T-cell (primary cell): ENCODE measurements around the gene C16orf96. TPM values are rescaled to one million over a fixed set of nuclear protein-coding genes. Genes with fewer than 3 reads are reported as not detected.

ENCODE experiments used
- ATAC-seq, 4 experiments: fragments of 200-7000 bp in 3 of 4; fragments of 150-1000 bp in 1 of 4; cut with Tn5 transposase; replicated peaks in 1 of 4; 1 replicate in 3 of 4; 2 replicates in 1 of 4; pipeline ENCODE4 v1.10.0; 2021; ENCODE audit warnings: moderate library complexity in 3 of 4, mild to moderate bottlenecking in 2 of 4, moderate number of reproducible peaks in 1 of 4
- CTCF ChIA-PET, 2 donors: fragments of 300-600 bp; sonication (Branson Sonifier 250); formaldehyde crosslinking; loops; one replicate each; lab custom pipeline; 2022; ENCODE audit warnings: antibody characterized with exemption in 2 of 2; lab: Charles Lee
- POLR2A ChIA-PET, 2 donors: fragments of 300-600 bp; sonication (Branson Sonifier 250); formaldehyde crosslinking; loops; one replicate each; lab custom pipeline; 2022; ENCODE audit warnings: antibody characterized with exemption in 2 of 2; lab: Charles Lee
- DNase-seq, 35 experiments: peaks; one replicate each; pipeline versions ENCODE4 v3.0.0 to v3.0.0-alpha.2; 2013 to 2023
- H3K27ac ChIP-seq: one replicate; pipeline ENCODE4 v1.5.1; 2013; ENCODE audit warnings: low read length
- H3K27me3 ChIP-seq, 2 experiments: replicated peaks in 1 of 2; 1 replicate in 1 of 2; 2 replicates in 1 of 2; pipeline versions ENCODE4 v1.6.1 to v1.7.0; 2013; ENCODE audit warnings: low read length in 1 of 2, mixed read lengths in 1 of 2; ENCODE audit not compliant: control insufficient read depth in 2 of 2, insufficient read depth in 2 of 2; ENCODE audit errors: extremely low read depth in 1 of 2
- H3K36me3 ChIP-seq, 2 donors: 1 replicate in 1 of 2; 2 replicates in 1 of 2; pipeline versions ENCODE4 v1.6.1 to v1.7.0; 2013; ENCODE audit warnings: low read length in 1 of 2; ENCODE audit not compliant: control insufficient read depth in 2 of 2, insufficient read depth in 1 of 2; ENCODE audit errors: extremely low read depth in 1 of 2
- H3K4me1 ChIP-seq, 2 experiments: 1 replicate in 1 of 2; 2 replicates in 1 of 2; pipeline versions ENCODE4 v1.6.1 to v1.7.0; 2013; ENCODE audit warnings: low read length in 2 of 2, mixed read lengths in 1 of 2; ENCODE audit not compliant: insufficient read depth in 2 of 2, control insufficient read depth in 1 of 2; ENCODE audit errors: extremely low read depth in 1 of 2
- H3K4me3 ChIP-seq, 2 donors: 1 replicate in 1 of 2; 2 replicates in 1 of 2; pipeline versions ENCODE4 v1.5.1 to v1.7.0; 2013; ENCODE audit warnings: mild to moderate bottlenecking in 2 of 2, low read length in 1 of 2, moderate library complexity in 1 of 2; ENCODE audit not compliant: control insufficient read depth in 1 of 2; ENCODE audit errors: extremely low read depth in 1 of 2
- H3K9me3 ChIP-seq: 2 replicates; pipeline ENCODE4 v1.7.0; 2013
- H3K27ac Mint-ChIP-seq, 2 donors: one replicate each; pipeline ENCODE4 v1.8.0; 2020 to 2021; ENCODE audit warnings: mild to moderate bottlenecking in 2 of 2, mixed read lengths in 2 of 2
- H3K27me3 Mint-ChIP-seq, 2 donors: one replicate each; pipeline ENCODE4 v1.8.0; 2021 to 2022; ENCODE audit warnings: mixed read lengths in 2 of 2
- H3K36me3 Mint-ChIP-seq: one replicate; pipeline ENCODE4 v1.8.0; 2021; ENCODE audit warnings: mixed read lengths
- H3K4me1 Mint-ChIP-seq, 3 donors: one replicate each; pipeline ENCODE4 v1.8.0; 2020 to 2022; ENCODE audit warnings: mixed read lengths in 3 of 3, mild to moderate bottlenecking in 1 of 3
- H3K4me3 Mint-ChIP-seq, 3 donors: one replicate each; pipeline ENCODE4 v1.8.0; 2020 to 2022; ENCODE audit warnings: mild to moderate bottlenecking in 3 of 3, mixed read lengths in 3 of 3, moderate library complexity in 3 of 3
- H3K9me3 Mint-ChIP-seq, 3 donors: one replicate each; pipeline ENCODE4 v1.8.0; 2020 to 2022; ENCODE audit warnings: mixed read lengths in 3 of 3
- whole genome bisulfite sequencing: methylation state at CpG from one replicate; pipeline ENCODE4 v1.1.5; 2013; ENCODE audit warnings: missing lambda C conversion rate; ENCODE audit not compliant: insufficient coverage; 5-methylcytosine and 5-hydroxymethylcytosine counted together
- total RNA-seq, 35 experiments: library from RNA in 6 of 35; stranded (reverse) in 6 of 35; fragments of 120-200 nt in 1 of 35; gene quantifications; one replicate each; pipeline versions ENCODE4 v1.2.1 to v1.2.4 and lab custom pipeline; 2013 to 2026

The C16orf96 gene
- total RNA-seq, 5 donors from 2014 or later (not counting 1 experiment from before 2014, with no cell fraction given), result 0.30 to 0.66 (median 0.50) TPM

DNA sequence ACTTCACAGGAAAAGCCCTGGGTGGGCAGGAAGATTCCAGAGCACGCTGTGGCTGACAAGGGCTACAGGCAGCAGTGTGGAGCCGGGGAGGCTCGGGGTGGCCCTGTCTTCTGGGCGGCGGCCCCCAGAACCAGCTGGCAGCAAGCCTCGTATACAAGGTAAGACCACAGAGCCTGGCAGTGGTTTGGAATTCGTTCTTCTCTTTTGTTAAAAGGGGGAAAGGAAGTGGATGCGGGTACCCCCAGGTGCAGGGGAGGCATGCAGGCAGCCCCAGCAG lies 52.5 kb downstream of the C16orf96 start:
- WGBS, result 74% methylated on average over 6 of the region's 8 CpGs
- no peak overlapping the region for H3K27ac ChIP-seq
- H3K4me1 ChIP-seq, result peaks cover 2 to 27% of the 10 kb centered on the region in 2 experiments
- Mint-ChIP-seq H3K9me3 (no peaks in the 10 kb centered on the region), H3K27ac (no peak overlapping the region), H3K27me3 (no peaks in the 10 kb centered on the region), H3K4me1 (peaks cover 12 to 17% (median 15%) of the 10 kb centered on the region in 3 donors), H3K36me3 (peaks cover 3% of the 10 kb centered on the region), H3K4me3 (no peak overlapping the region)
- H3K4me3 ChIP-seq, result no peak overlapping the region
- no peaks in the 10 kb centered on the region for H3K27me3 ChIP-seq
- CTCF ChIA-PET, result no interaction called here
- no peak for DNase-seq
- POLR2A ChIA-PET, result interaction anchor here in 1 of 2 donors (0.6 kb wide), 1 partner anchor 136 kb away, joined by 5 read pairs; no protein-coding TSS in a partner anchor
- peaks cover 0 to 16% of the 10 kb centered on the region in 2 donors for H3K36me3 ChIP-seq
- H3K9me3 ChIP-seq, result no peaks in the 10 kb centered on the region
- no peak for ATAC-seq

DNA sequence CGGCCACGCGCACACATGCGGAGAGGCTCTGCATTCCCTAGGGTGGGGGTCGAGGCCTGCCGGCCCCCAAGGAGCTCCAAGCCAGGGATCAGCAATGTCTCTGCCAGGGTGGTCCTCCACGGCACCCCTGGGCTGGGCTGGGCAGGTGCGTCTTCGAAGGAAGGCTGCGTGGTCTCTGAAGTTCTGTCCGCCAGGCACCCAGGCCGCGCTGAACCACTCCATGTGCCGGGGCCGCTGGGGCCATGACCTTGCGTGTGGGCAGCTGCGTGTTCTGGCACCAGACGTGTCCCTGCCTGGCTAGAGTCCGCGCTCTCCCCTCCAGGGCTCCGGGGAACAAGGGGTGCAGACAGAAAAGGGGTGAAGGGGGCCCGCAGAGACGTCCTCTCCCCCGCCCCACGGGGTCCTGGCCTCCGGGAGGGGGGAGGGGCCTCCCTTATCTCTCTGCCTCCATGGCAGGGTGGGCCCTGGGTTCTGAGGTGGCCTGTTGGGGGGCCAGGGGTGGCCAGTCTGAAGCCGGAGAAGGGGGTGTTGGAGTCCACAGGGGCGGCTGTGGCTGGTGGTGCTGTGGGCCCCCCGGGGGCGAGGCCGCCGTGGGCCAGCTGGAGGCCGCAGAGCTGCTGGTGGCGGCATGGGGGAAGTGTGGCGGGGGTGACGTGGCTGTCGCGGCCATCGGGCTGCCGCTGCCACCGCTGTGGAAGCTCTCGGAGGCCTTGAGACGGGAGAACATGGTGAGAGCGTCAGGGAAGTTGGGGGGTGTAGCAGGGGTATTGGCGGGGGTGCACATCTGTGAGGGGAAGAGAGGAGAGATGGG lies 53.3 kb downstream of the C16orf96 start:
- Mint-ChIP-seq H3K4me1 (peaks cover 12 to 19% (median 16%) of the 10 kb centered on the region in 3 donors), H3K27me3 (no peaks in the 10 kb centered on the region), H3K36me3 (peaks cover 3% of the 10 kb centered on the region), H3K9me3 (no peaks in the 10 kb centered on the region), H3K27ac (no peak overlapping the region), H3K4me3 (no peak overlapping the region)
- peaks cover 0 to 16% of the 10 kb centered on the region in 2 donors for H3K36me3 ChIP-seq
- 97% methylated on average over 40 of the region's 45 CpGs for WGBS
- no peak for ATAC-seq
- peaks cover 2 to 31% of the 10 kb centered on the region in 2 experiments for H3K4me1 ChIP-seq
- CTCF ChIA-PET, result no interaction called here
- POLR2A ChIA-PET, result no interaction called here
- no peaks in the 10 kb centered on the region for H3K9me3 ChIP-seq
- H3K27me3 ChIP-seq, result no peaks in the 10 kb centered on the region
- no peak overlapping the region for H3K4me3 ChIP-seq
- H3K27ac ChIP-seq, result no peak overlapping the region
- no peak for DNase-seq

DNA sequence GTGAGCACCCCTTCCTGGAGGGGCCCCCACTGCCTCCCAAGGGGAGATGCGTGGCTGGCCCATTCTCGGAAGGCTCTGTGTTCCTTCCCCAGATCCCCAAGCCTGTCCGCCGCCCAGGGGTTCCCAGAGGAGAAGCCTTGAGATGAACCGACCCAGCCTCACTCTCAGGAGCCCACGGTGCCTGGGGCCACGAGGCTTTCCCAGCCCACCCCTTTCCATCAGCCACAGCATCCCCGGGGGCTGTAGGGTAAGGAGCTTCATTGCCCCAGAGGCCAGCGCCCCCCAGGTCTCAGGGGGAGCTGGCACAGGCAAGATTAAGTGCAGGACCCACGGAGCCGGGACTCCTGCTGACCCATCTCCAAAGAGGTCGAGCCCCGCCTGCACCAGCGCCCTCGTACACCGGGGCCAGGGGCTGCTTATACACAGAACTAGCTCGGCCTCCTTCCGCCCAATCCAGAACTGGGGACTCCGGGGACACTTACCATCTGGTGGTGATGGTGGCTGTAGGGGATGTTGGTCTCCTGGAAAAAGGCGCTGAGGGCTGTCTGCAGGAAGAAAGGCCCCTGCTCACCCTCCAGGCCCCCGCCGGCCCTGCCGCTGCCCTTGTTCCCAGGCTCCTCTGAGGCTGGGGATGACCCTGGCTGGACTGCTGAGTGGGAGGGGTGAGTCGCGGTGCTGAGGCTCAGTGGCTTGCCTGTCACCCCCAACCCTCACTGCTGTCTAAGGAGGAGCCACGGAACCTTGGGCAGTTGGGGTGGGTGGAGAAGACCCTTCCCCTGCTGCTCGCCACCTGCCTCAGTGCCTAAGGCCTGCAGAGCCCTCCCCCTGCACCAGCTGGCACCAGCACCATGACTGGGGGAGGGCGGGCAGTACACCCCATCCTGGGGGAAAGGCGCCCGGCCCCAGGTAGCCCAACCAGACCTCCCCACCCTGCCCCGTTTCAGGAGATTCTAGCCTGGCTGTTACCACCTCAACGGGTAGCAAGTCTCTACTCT lies 54.2 kb downstream of the C16orf96 start:
- no peak overlapping the region for H3K4me3 Mint-ChIP-seq
- no peaks in the 10 kb centered on the region for H3K27me3 Mint-ChIP-seq
- 90% methylated on average over 15 of the region's 32 CpGs for WGBS
- Histone ChIP-seq H3K4me1 (peaks cover 2 to 36% of the 10 kb centered on the region in 2 experiments), H3K27ac (no peak overlapping the region), H3K27me3 (no peaks in the 10 kb centered on the region), H3K4me3 (no peak overlapping the region), H3K9me3 (no peaks in the 10 kb centered on the region), H3K36me3 (peaks cover 0 to 16% of the 10 kb centered on the region in 2 donors)
- no peaks in the 10 kb centered on the region for H3K9me3 Mint-ChIP-seq
- peaks cover 3% of the 10 kb centered on the region for H3K36me3 Mint-ChIP-seq
- POLR2A ChIA-PET, result no interaction called here
- DNase-seq (no peak), ATAC-seq (no peak)
- CTCF ChIA-PET, result interaction anchor here (0.5 to 1.6 kb wide), 2 partner anchors 14 to 1583 kb away, joined by 3 to 4 read pairs; partner anchors contain the start of gene MGRN1 (in 1 of the 2)
- H3K4me1 Mint-ChIP-seq, result peaks cover 13 to 22% (median 18%) of the 10 kb centered on the region in 3 donors
- no peak overlapping the region for H3K27ac Mint-ChIP-seq

DNA sequence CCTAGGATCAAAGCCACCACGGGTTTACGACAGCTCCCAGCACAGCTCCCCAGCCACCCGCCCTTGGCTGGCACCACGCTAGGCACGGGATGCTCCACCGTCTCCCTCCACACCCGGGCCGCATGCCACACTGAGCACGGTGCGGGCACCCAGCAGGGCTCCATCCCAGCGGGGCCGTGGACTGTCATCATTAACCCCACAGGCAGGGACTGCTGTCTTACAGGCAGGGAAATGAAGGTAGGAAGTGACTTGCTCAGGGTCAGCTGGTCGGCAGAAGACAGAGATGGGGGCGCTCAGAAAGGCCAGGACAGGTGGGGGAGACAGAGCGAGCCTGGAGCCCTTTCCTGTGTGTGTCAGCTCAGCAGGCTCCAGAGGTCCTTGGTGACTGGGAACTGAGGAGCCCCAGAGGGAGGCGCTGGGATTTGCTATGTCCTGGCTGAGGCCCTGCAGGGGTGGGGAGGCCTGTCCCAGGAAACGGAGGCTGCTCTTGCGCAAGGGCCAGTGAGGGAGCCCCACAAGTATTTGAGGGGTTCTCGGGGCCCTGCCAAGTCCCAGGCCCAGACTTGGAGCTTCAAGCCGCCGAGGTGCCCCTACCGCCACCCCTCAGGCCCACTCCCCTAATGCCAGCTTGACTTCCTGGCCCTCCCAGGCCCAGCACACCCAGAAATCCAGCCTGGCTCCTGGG lies 55.3 kb downstream of the C16orf96 start:
- ATAC-seq, result no peak
- Histone ChIP-seq H3K4me3 (no peak overlapping the region), H3K27ac (no peak overlapping the region), H3K36me3 (peaks cover 0 to 16% of the 10 kb centered on the region in 2 donors), H3K9me3 (no peaks in the 10 kb centered on the region), H3K4me1 (peaks cover 5 to 45% of the 10 kb centered on the region in 2 experiments), H3K27me3 (no peaks in the 10 kb centered on the region)
- ChIA-PET POLR2A (interaction anchor here in 1 of 2 donors (0.7 kb wide), 1 partner anchor 413 kb away, joined by 8 read pairs; no protein-coding TSS in a partner anchor), CTCF (interaction anchor here (0.6 to 1.6 kb wide), 2 partner anchors 13 to 132 kb away, joined by 3 read pairs; partner anchors contain the start of gene MGRN1 (in 1 of the 2))
- peaks cover 3% of the 10 kb centered on the region for H3K36me3 Mint-ChIP-seq
- H3K27me3 Mint-ChIP-seq, result no peaks in the 10 kb centered on the region
- no peak for DNase-seq
- H3K27ac Mint-ChIP-seq, result no peak overlapping the region
- no peaks in the 10 kb centered on the region for H3K9me3 Mint-ChIP-seq
- 98% methylated on average over 17 of the region's 22 CpGs for WGBS
- peak overlapping the region in 1 of 3 donors; percentile 39 for H3K4me3 Mint-ChIP-seq
- peaks cover 25 to 32% (median 29%) of the 10 kb centered on the region in 3 donors for H3K4me1 Mint-ChIP-seq

DNA sequence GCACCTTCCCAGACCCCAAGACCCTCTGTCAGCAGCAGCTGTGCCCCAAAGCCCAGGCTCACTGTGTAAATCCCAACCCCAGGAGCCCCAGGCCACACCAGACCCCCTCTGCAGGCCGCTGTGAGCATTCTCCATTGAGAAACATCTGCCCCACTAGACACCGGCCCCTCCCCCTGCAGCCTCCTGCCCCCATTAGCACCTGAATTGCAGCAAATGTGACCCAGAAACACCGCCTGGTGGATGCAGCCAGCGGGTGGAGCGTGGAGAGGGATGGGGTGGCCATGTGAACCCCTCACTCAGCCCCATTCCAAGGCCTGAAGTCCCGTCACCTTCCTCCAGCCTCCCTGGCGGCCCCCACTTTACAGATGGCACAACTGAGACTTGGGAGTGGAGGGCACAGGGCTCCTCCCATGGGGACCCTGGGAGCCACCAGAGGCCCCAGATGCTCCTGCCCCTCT lies 56.4 kb downstream of the C16orf96 start:
- no peak overlapping the region for H3K27ac ChIP-seq
- ATAC-seq, result no peak
- peaks cover 9 to 55% of the 10 kb centered on the region in 2 experiments for H3K4me1 ChIP-seq
- H3K4me3 Mint-ChIP-seq, result peak overlapping the region in 2 of 3 donors; percentile 68 to 75
- H3K4me3 ChIP-seq, result no peak overlapping the region
- H3K27me3 Mint-ChIP-seq, result no peaks in the 10 kb centered on the region
- H3K4me1 Mint-ChIP-seq, result peaks cover 32 to 36% (median 35%) of the 10 kb centered on the region in 3 donors
- DNase-seq, result no peak
- peaks cover 0 to 16% of the 10 kb centered on the region in 2 donors for H3K36me3 ChIP-seq
- WGBS, result 100% methylated on average over 2 of the region's 7 CpGs
- peaks cover 3% of the 10 kb centered on the region for H3K36me3 Mint-ChIP-seq
- no peak overlapping the region for H3K27ac Mint-ChIP-seq
- no peaks in the 10 kb centered on the region for H3K27me3 ChIP-seq
- no peaks in the 10 kb centered on the region for H3K9me3 Mint-ChIP-seq
- H3K9me3 ChIP-seq, result no peaks in the 10 kb centered on the region
- ChIA-PET POLR2A (interaction anchor here (0.7 kb wide), 2 partner anchors 64 to 412 kb away, joined by 6 to 8 read pairs; no protein-coding TSS in a partner anchor), CTCF (interaction anchor here in 1 of 2 donors (1.6 kb wide), 1 partner anchor 12 kb away, joined by 3 read pairs; the partner anchor contains the start of gene MGRN1)
